SK-MEL-5 (cell line): ENCODE measurements around the gene PNMA1. TPM values are rescaled to one million over a fixed set of nuclear protein-coding genes. Genes with fewer than 3 reads are reported as not detected.

Experiments used
- small RNA-seq, 2 experiments: library from RNA; depleted of rRNA; stranded (forward); fragments of <200 nt; gene quantifications; one replicate each; pipeline ENCODE3, GENCODE V24; 2014
- total RNA-seq: library from RNA; depleted of rRNA; stranded (reverse); fragments of >200 nt; shearing (Covaris generic); gene quantifications from 2 replicates; pipeline ENCODE4 v1.2.3, GENCODE V29; 2014; rRNA removed

The PNMA1 gene
- total RNA-seq, 1 experiment from 2014 or later: 5.3 TPM

Small RNA genes lying within 50 kb of the gene (small RNA-seq; reads per million reads assigned to genes)
- 0 reads per million in 2 experiments for gene MIR4505

Other genes with a start within 250 kb of the PNMA1 start
- 23.3 and 27.3 TPM in 2 replicates for gene RIOX1, start 223.5 kb downstream of the PNMA1 start, total RNA-seq
- 3.3 and 8.6 TPM in 2 replicates for gene ACOT1, start 177.2 kb downstream of the PNMA1 start, total RNA-seq
- gene HEATR4, start 155.4 kb downstream of the PNMA1 start, total RNA-seq: 0.37 TPM in 1 of 2 replicates, not detected in the other
- gene ACOT2, start 145.2 kb downstream of the PNMA1 start, total RNA-seq: 73.4 and 86.5 TPM in 2 replicates
- gene ACOT4, start 122.5 kb downstream of the PNMA1 start, total RNA-seq: 0.11 and 0.43 TPM in 2 replicates
- gene ACOT6, start 101.9 kb downstream of the PNMA1 start, total RNA-seq: 0.18 TPM in 1 of 2 replicates, not detected in the other
- gene DNAL1, start 69.4 kb downstream of the PNMA1 start, total RNA-seq: 7.1 and 15.1 TPM in 2 replicates
- gene PTGR2, start 137.4 kb upstream of the PNMA1 start, total RNA-seq: 6.6 and 7.7 TPM in 2 replicates
- 63.9 and 69.7 TPM in 2 replicates for gene ZNF410, start 172.5 kb upstream of the PNMA1 start, total RNA-seq
- gene FAM161B, start 235.7 kb upstream of the PNMA1 start, total RNA-seq: 0.75 and 1.1 TPM in 2 replicates
- 22.9 and 39.0 TPM in 2 replicates for gene COQ6, start 235.9 kb upstream of the PNMA1 start, total RNA-seq